GM19099 (cell line): ENCODE data around the gene HBG1.

ENCODE experiments used
- POLR2A ChIP-seq: IDR thresholded peaks from 3 replicates; pipeline ENCODE4 v1.6.1; 2011; ENCODE audit warnings: low read depth; ENCODE audit not compliant: insufficient read length; ENCODE audit errors: extremely low read depth

Gene HBG1

GRCh38 chr11:5223686-5224085 lies 26.0 kb downstream of the HBG1 start:
- no peak for TF ChIP-seq POLR2A

- TF ChIP-seq POLR2A, result no peak
These were observed 26.5 kb downstream of the HBG1 start for GRCh38 chr11:5223146-5223545.

GRCh38 chr11:5210376-5210885 lies 39.2 kb downstream of the HBG1 start:
- TF ChIP-seq POLR2A, result no peak

GRCh38 chr11:5204787-5205186 lies 44.9 kb downstream of the HBG1 start:
- TF ChIP-seq POLR2A, result no peak

- no peak for TF ChIP-seq POLR2A
These were observed 46.3 kb downstream of the HBG1 start for GRCh38 chr11:5203366-5203765.

GRCh38 chr11:5200582-5200981 lies 49.1 kb downstream of the HBG1 start, which contains the start of gene OR51V1:
TSS of gene OR51V1 (minus strand) at chr11:5200682. CDS start at chr11:5200682, 0 bp downstream.
- no peak for TF ChIP-seq POLR2A

GRCh38 chr11:5198285-5198684 lies 51.4 kb downstream of the HBG1 start:
- TF ChIP-seq POLR2A, result no peak
